GM12878 (cell line): ENCODE data around the gene OCA2. TPM values are rescaled to one million over a fixed set of nuclear protein-coding genes. Genes with fewer than 3 reads are reported as not detected.

ENCODE experiments used
- ATAC-seq: fragments of 200-7000 bp; cut with Tn5 transposase; 3 replicates; pipeline ENCODE4 v1.9.1; 2020; ENCODE audit warnings: mild to moderate bottlenecking, moderate library complexity
- BruUV-seq: library from RNA; stranded (reverse); fragments of 400-500 nt; replicated peaks from 2 replicates; lab custom pipeline; 2021; lab: Mats Ljungman, UMichigan
- CTCF ChIA-PET: fragments of 300-600 bp; sonication (Branson Sonifier 250); formaldehyde crosslinking; extraction: SDS; loops from one replicate; lab custom pipeline; 2021; ENCODE audit warnings: inconsistent platforms; lab: Yijun Ruan, JAX
- POLR2A ChIA-PET: fragments of 350-600 bp; formaldehyde crosslinking; extraction: SDS; loops from one replicate; lab custom pipeline; 2021; ENCODE audit warnings: inconsistent platforms; lab: Charles Lee
- RAD21 ChIA-PET: fragments of 300-600 bp; sonication (Branson Sonifier 250); formaldehyde crosslinking; loops from one replicate; lab custom pipeline; 2023; ENCODE audit warnings: antibody characterized with exemption; ENCODE audit not compliant: unreplicated experiment; lab: Charles Lee
- SMC1A ChIA-PET: fragments of 300-600 bp; sonication (Branson Sonifier 250); formaldehyde crosslinking; loops from one replicate; lab custom pipeline; 2023; ENCODE audit not compliant: unreplicated experiment, uncharacterized antibody; lab: Charles Lee
- DNase-seq: peaks from one replicate; pipeline ENCODE4 v3.0.0-alpha.2; 2011; ENCODE audit warnings: low read depth, low spot score
- FAIRE-seq: peaks from 3 replicates; lab custom pipeline; 2011; peaks lifted over from hg19 to GRCh38; lab: Jason Lieb, UNC
- H2AFZ ChIP-seq: 2 replicates; pipeline ENCODE4 v1.6.0; 2011; ENCODE audit warnings: low read depth, low read length, control low read depth; ENCODE audit not compliant: control insufficient read depth
- H3K27ac ChIP-seq: 2 replicates; pipeline ENCODE4 v1.5.1; 2011; ENCODE audit warnings: control low read depth; ENCODE audit not compliant: control insufficient read depth, insufficient read depth
- H3K27me3 ChIP-seq, 2 experiments: replicated peaks in 1 of 2; 2 replicates each; pipeline versions ENCODE4 v1.6.0 to v1.6.1; 2011; ENCODE audit warnings: low read length in 1 of 2; ENCODE audit not compliant: control insufficient read depth in 2 of 2, insufficient read depth in 2 of 2
- H3K36me3 ChIP-seq, 2 experiments: 2 replicates each; pipeline ENCODE4 v1.5.1; 2011; ENCODE audit warnings: low read length in 1 of 2; ENCODE audit not compliant: control insufficient read depth in 2 of 2, insufficient read depth in 2 of 2
- H3K4me1 ChIP-seq: 2 replicates; pipeline ENCODE4 v1.6.1; 2011; ENCODE audit warnings: mild to moderate bottlenecking, low read length, moderate library complexity, mixed read lengths; ENCODE audit not compliant: control insufficient read depth, insufficient read depth
- H3K4me2 ChIP-seq: 2 replicates; pipeline ENCODE4 v1.6.0; 2011; ENCODE audit warnings: control low read depth; ENCODE audit not compliant: control insufficient read depth, insufficient read depth
- H3K4me3 ChIP-seq: fragments of 200-600 bp; sonication (generic); 2 replicates; pipeline ENCODE4 v1.5.1; 2016
- H3K79me2 ChIP-seq: 2 replicates; pipeline ENCODE4 v1.6.0; 2011; ENCODE audit warnings: low read length; ENCODE audit not compliant: control insufficient read depth, insufficient read depth
- H3K9ac ChIP-seq: 2 replicates; pipeline ENCODE4 v1.8.0; 2011; ENCODE audit warnings: low read length, control low read depth, mixed read lengths; ENCODE audit not compliant: control insufficient read depth, insufficient read depth
- H3K9me3 ChIP-seq: replicated peaks from 3 replicates; pipeline ENCODE4 v1.5.1; 2011; ENCODE audit warnings: mild to moderate bottlenecking, low read length; ENCODE audit not compliant: control insufficient read depth, insufficient read depth
- H4K20me1 ChIP-seq: 2 replicates; pipeline ENCODE4 v1.6.0; 2011; ENCODE audit not compliant: control insufficient read depth, insufficient read depth
- ATF7 ChIP-seq: fragments of 450-650 bp; IDR thresholded peaks from 2 replicates; pipeline ENCODE4 v1.6.1; 2016; ENCODE audit warnings: low read depth, mild to moderate bottlenecking
- BCL11A ChIP-seq: IDR thresholded peaks from 2 replicates; pipeline ENCODE4 v1.6.1; 2011; ENCODE audit warnings: low read depth, low read length
- EED ChIP-seq: sonication (generic); IDR thresholded peaks from 2 replicates; pipeline ENCODE4 v1.6.1; 2016; ENCODE audit warnings: antibody characterized with exemption, low read depth
- FOS ChIP-seq: IDR thresholded peaks from 3 replicates; pipeline ENCODE4 v1.6.1; 2011; ENCODE audit warnings: borderline replicate concordance; ENCODE audit not compliant: insufficient read length; ENCODE audit errors: extremely low read depth
- FOXK2 ChIP-seq: fragments of 450-650 bp; IDR thresholded peaks from 2 replicates; pipeline ENCODE4 v1.6.1; 2017; ENCODE audit warnings: mild to moderate bottlenecking, moderate library complexity
- KDM1A ChIP-seq: fragments of 200-600 bp; sonication (generic); IDR thresholded peaks from 2 replicates; pipeline ENCODE4 v1.6.1; 2016; ENCODE audit warnings: borderline replicate concordance
- LARP7 ChIP-seq: fragments of 450-650 bp; IDR thresholded peaks from 2 replicates; pipeline ENCODE4 v1.6.1; 2017; ENCODE audit warnings: mild to moderate bottlenecking
- MXI1 ChIP-seq: fragments of 150-350 bp; IDR thresholded peaks from 2 replicates; pipeline ENCODE4 v1.6.1; 2011; ENCODE audit warnings: low read depth, mild to moderate bottlenecking, inconsistent platforms, low read length, improper control_type of control experiment
- POLR2A ChIP-seq: IDR thresholded peaks from 2 replicates; pipeline ENCODE4 v1.6.1; 2011; ENCODE audit warnings: low read depth, mild to moderate bottlenecking, low read length
- SMAD5 ChIP-seq: IDR thresholded peaks from 2 replicates; pipeline ENCODE4 v1.6.1; 2016; ENCODE audit warnings: antibody characterized with exemption, low read depth
- ZSCAN29 ChIP-seq: fragments of 450-650 bp; IDR thresholded peaks from 2 replicates; pipeline ENCODE4 v1.6.1; 2017; ENCODE audit warnings: mild to moderate bottlenecking, moderate library complexity
- WGBS: methylation state at CpG from one replicate; pipeline ENCODE4 v1.1.6; 2016; ENCODE audit warnings: low lambda C conversion rate; ENCODE audit not compliant: insufficient replicate concordance, insufficient coverage; ENCODE audit errors: missing lambda C conversion rate; 5-methylcytosine and 5-hydroxymethylcytosine counted together
- in situ Hi-C: fragments of 300-500 bp; cut with MboI; formaldehyde crosslinking; loops from 9 replicates; pipeline ENCODE4 v1.14.3; 2018; ENCODE audit warnings: mixed read lengths
- intact Hi-C: fragments of 100-400 bp; cut with micrococcal nuclease; formaldehyde crosslinking; loops from one replicate; pipeline ENCODE4 v1.14.2; 2022; ENCODE audit not compliant: unreplicated experiment
- polyA plus RNA-seq, 11 experiments: library from polyadenylated mRNA; depleted of rRNA in 4 of 11; unstranded in 6 of 11; stranded (reverse) in 5 of 11; fragments of >200 nt; fragmentation: Nextera tagmentation in 4 of 11; fragmentation: Illumina TruSeq in 1 of 11; extraction: Ambion mirVana in 4 of 11; extraction: Trizol in 1 of 11; gene quantifications; 1 replicate in 1 of 11; 2 replicates in 10 of 11; pipeline versions ENCODE4 v1.2.1 to v1.2.3, GENCODE V29; 2011 to 2016; ENCODE audit warnings: inconsistent platforms in 2 of 11, missing spikeins in 2 of 11, low read depth in 1 of 11
- total RNA-seq, 4 experiments: library from RNA; depleted of rRNA in 3 of 4; stranded (reverse); fragments of >200 nt in 3 of 4; fragmentation: Illumina TruSeq in 1 of 4; extraction: Trizol in 1 of 4; gene quantifications; 2 replicates each; pipeline versions ENCODE4 v1.2.1 to v1.2.3, GENCODE V29; 2013 to 2021

OCA2 gene
- total and polyA plus RNA-seq, 10 of the 15 experiments (the other 5 are each of a cell fraction or from before 2014, with no cell fraction given): 0.04 to 1.8 TPM; not detected in 8

GRCh38 chr15:27871902-27872260 lies 227.2 kb downstream of the OCA2 start:
- H3K27ac ChIP-seq: no peak overlapping the region
- intact Hi-C loops: no loop called here
- TF ChIP-seq MXI1 (no peak), EED (no peak), BCL11A (no peak), POLR2A (no peak), KDM1A (no peak)
- TF ChIP-seq, all 136 proteins: peak for 0
- H2AFZ ChIP-seq: no peak overlapping the region
- ChIA-PET CTCF (no interaction called here), RAD21 (no interaction called here), POLR2A (no interaction called here), SMC1A (no interaction called here)
- H3K36me3 ChIP-seq: no peaks in the 10 kb centered on the region
- 26% methylated on average over 5 of the region's 5 CpGs for WGBS
- ATAC-seq (no peak), FAIRE-seq (no peak), DNase-seq (no peak)
- in situ Hi-C loops: no loop called here
- H4K20me1 ChIP-seq: no peaks in the 10 kb centered on the region
- no peaks in the 10 kb centered on the region; the same call in 2 of the 3 replicates for H3K9me3 ChIP-seq
- H3K4me2 ChIP-seq: no peak overlapping the region
- no peaks in the 10 kb centered on the region for H3K27me3 ChIP-seq
- no peaks in the 10 kb centered on the region for H3K79me2 ChIP-seq
- no peak overlapping the region for H3K4me3 ChIP-seq
- no peaks in the 10 kb centered on the region for H3K4me1 ChIP-seq
- BruUV-seq: no TSS peak
- H3K9ac ChIP-seq: no peak overlapping the region

GRCh38 chr15:27871078-27871901 lies 227.8 kb downstream of the OCA2 start:
- ChIA-PET CTCF (no interaction called here), SMC1A (no interaction called here), RAD21 (no interaction called here), POLR2A (no interaction called here)
- no peak for TF ChIP-seq LARP7
- TF ChIP-seq ZSCAN29: no peak
- no peak for TF ChIP-seq SMAD5
- no peak for TF ChIP-seq ATF7
- TF ChIP-seq FOXK2: no peak
- TF ChIP-seq FOS: no peak
- intact Hi-C loops (no loop called here), in situ Hi-C loops (no loop called here)
- Histone ChIP-seq H3K27ac (no peak overlapping the region), H3K36me3 (no peaks in the 10 kb centered on the region), H3K4me1 (no peaks in the 10 kb centered on the region), H4K20me1 (no peaks in the 10 kb centered on the region), H2AFZ (no peak overlapping the region), H3K4me3 (no peak overlapping the region), H3K79me2 (no peaks in the 10 kb centered on the region), H3K4me2 (no peak overlapping the region), H3K9me3 (no peaks in the 10 kb centered on the region; the same call in 2 of the 3 replicates), H3K27me3 (no peaks in the 10 kb centered on the region), H3K9ac (no peak overlapping the region)
- BruUV-seq: no TSS peak
- ATAC-seq (no peak), FAIRE-seq (no peak), DNase-seq (no peak)
- 61% methylated on average over 15 of the region's 16 CpGs for WGBS
